Amygdala (tissue), 56 donors: Measurements from ENCODE around the gene TBC1D9B.
"Not testable (repeated sequence)": the region's sequence is repeated elsewhere in the genome, so short reads cannot be mapped to it uniquely, and the experiment has no call there.

Experiments used
- DNase-seq, 56 donors: peaks; one replicate each; lab custom pipeline; 2025; lab: John Stamatoyannopoulos, UW

The TBC1D9B gene

DNA sequence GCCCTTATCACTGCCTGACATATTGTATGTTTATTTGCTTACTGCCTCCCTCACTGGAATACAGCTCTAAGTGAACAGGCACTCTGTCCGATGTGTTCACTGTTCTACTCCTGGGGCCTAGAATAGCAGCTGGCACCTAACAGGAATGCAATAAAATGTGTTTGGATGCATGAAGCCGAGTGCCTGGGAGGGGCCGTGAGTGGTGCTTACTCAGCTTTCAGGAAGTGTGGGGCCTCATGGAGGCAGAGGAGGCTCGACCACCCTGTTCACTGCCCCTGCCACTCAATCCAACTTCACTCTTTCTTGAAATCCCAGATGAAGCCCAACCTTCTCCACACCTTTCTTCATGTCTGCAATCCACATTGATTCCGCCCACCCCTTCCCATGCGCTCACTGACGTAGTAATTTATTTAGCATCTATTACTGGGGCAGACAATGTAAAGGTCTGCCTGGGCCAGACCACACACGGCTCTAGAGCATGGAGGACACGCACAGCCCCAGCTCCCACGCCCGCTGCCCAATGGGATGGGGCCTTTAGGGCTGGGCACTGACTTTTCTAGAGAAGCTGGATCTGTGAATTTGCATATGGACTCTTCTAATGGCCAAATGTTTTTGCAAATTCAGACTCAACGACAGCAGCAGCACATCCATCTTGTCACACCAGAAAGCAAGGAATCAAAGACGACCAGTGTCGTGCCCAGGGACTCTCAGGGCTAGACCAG, 21.3 kb downstream of the TBC1D9B start:
- DNase-seq = no peak

DNA sequence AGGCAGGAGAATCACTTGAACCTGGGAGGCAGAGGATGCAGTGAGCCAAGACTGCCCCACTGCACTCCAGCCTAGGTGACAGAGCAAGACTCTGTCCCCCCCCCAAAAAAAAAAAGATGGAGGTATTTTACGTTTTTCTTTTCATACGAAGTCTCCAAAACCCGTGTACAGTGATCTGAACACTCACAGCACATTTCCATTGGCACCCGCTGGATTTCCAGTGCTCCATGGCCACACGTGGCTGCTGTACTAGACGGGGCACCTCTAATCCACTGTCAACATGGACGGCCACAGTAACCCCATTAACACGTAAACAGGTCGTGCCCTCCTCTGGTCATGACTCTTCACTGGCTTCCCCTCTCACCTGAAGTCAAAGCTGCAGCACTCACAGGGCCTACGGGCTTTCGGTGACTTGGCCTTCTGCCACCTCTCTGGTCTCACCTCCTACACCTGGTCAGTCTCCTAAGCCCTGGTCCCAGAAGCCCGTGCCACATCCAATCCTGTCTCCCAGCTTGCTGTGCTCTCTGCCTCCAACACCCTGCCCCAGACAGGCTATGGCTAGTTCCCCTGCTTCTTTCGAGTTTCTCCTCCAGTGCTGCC, 22.1 kb downstream of the TBC1D9B start:
- DNase-seq = no peak

DNA sequence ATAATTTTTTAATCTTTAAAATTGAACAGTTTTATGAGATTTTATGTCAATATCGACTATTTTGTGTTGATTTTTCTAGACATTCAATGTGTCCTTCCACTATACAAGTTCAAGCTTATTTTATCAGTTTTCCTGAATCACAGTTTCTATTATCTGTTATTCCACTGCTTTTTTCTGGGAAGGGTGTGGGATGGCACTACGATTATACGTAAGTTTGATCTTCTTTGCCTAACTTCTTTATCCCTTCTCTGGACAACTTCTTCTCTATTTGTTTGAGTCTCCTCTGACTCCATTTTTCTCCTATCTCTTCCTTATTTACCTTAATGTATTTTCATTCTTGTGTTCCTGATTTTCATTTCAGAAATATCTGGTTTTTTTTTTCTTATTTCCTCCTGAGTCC, 24.5 kb downstream of the TBC1D9B start:
- no peak for DNase-seq

DNA sequence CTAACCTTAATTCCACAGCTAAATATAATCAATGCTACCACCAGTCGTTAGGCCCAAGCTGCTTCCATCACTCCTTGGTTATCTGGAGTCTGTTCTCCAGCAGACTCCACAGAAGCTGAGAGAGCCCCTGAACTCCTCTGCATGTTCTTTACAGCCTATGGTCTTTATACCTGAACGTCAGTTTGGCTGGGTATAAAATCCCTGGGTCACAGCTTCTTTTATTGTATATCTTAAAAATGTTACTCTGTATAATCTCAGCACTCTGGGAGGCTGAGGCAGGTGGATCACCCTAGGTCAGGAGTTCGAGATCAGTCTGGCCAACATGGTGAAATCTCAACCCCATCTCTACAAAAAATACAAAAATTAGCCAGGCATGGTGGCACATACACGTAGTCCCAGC, 25.4 kb downstream of the TBC1D9B start:
- no peak for DNase-seq

DNA sequence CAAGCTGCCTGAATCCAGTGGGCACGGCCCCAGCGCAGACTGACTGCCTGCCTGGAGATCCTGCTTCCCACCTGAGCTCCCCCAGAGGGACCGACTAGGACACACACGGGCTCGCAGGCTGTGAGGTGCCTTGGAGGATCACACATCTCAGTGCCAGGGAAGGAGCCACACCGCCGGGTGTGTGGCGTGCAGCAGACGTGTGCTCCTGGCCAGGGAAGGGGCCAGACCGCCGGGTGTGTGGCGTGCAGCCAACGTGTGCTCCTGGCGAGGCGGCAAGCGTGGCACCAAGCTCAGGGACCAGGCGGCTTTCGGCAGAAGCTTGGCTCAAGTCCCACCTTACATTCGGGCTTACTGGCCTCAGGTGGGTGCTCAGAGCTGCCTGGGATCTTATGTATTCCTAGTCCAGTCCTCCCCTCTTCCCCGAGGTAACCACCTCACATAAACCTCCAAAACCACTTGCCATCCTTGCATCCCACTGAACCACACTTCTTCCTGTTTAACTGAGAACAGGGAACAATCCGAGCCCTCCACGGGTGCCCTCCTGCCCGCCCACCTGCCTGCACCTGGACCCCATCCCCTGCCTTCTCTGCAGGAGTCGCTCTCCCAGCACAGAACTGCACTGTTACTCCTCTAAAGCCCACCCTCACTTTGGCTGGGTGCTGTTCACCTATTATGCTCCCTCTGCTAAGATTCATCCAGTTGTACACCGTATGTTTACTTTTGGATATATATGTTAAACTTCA, 26.7 kb downstream of the TBC1D9B start:
- no peak for DNase-seq

DNA sequence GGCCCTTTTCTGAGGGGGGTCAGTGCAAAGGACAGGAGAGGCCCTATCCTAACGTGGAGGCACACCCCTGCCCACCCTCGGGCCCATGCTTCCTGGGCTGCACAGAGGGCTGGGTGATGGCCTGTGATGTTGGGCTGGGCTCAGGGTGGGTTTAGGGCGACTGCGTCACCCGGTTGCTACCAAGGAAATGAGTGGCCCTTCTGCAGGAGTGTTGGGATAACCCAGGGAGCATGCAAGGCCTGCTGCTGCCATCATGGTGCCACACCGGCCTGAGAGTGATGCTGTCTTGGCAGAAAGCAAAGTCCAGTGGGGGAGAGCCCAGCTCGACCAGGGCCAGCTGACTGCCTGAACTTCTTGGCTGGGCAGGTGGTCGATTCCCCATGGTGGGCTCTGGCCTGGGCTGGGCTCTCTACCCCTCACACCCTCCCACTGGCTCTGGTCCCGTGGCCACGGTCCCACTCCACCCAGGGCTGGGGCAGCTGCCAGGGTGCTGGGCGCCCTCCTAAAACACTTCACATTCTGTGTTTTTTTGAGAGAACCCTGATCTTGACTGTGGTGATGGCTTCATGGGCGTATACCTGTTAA, 27.5 kb downstream of the TBC1D9B start:
- no peak for DNase-seq

DNA sequence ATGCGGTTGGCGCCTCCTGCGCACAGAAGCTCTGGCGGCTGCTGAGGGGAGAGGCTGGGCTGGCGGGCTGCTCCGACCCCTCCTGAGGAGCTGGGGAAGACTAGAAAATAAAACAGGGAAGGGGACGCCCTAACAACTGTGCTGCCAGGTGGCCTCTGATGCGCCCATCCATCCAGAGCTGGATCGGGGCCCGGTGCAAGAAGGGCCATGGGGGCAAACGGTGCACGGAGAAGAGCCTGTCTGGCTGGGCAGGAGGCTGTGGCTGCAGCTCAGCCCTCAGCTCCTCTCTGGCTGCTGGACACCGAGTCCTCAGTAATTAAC, 28.0 kb downstream of the TBC1D9B start:
- no peak for DNase-seq

GRCh38 chr5:179879003-179879689, 28.6 kb downstream of the TBC1D9B start:
- DNase-seq = no peak

DNA sequence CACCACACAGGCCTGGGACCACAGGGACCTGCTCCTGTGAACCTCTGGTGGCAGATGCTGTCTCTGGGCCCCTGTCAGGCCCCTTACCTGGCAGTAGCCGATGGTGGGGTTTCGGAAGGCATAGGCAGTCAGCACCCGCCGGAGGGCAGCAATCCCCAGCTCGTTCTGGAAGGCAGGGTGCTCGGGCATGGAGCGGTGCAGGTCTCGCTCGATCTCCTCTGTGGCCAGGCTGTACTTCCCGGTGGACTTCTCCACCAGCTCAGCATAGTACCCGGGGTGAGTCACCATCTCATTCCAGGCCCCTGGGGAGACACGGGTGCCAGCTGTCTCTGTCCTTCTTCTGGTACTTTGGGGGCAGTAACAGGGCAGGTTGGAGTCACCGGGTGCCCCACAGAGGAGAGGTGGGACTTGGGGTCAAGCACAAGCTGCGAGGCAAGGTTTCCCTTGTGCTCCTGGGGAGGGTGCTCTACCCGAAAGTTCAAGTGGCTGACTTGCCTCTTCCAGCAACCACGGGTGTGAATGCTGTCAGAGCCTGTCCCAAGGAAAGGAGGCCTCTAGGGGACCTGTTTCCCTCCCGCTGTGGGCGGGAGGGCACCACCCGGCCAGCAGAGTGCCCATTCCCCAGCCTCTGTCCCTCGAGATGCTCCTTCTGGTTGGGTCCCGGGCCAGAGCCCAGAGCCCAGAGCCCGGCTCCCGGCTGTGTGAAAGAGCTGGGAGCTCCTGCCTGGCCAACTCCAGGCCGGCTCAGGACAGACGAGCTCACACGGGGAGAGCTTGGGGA, 29.3 kb downstream of the TBC1D9B start:
- no peak for DNase-seq

DNA sequence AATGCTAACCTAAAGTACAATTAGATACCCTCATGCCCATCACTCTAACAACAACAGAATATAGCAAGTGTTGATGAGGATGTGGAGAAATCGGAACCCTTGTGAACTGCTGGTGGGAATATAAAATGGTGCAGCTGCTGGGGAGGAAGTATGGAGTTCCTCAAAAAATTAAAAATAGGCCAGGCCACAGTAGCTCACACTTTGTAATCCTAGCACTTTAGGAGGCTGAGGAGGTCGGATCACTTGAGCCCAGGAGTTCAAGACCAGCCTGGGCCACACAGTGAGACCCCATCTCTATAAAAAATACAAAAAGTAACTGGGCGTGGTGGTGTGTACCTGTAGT, 31.1 kb downstream of the TBC1D9B start:
- no peak for DNase-seq

DNA sequence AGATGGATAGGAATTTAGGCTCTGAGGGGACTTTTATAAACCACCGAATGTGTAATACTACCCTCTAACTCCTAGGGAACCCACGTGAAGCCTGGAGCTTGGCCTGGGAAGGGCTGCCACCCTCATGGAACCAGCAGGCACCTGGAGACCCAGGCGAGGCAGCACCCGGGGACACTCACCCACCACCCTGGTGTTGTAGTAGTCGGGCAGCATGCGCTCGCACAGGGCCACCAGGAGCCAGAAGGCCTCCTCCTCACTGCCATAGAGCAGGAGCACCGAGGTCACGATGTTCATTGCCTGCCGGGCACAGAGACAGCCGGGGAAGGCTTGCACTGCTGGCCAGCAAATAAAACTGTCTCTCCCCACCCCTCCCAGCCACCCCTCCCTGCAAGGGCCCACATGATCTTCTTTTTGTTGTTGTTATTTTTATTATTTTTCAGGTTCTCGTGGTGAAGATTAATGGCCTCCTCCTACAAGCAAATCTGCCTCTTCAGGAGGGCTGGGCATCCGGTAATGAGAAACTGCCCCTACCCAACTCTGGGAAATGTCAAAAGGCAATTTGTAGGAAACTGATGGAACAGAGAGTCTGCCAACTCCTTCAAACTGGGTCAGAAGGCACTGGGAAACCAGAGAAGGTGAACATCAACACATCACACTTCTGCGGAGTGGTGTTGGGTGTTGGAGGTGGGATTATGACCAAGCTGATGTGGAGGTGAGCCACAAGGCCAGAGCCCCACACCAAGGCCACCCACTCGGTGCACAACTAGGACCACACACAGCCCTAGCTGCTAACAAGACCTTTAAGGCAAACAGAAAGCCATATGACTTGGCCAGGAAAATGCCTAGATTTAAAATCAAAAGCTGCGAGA, 31.7 kb downstream of the TBC1D9B start:
- DNase-seq = no peak

DNA sequence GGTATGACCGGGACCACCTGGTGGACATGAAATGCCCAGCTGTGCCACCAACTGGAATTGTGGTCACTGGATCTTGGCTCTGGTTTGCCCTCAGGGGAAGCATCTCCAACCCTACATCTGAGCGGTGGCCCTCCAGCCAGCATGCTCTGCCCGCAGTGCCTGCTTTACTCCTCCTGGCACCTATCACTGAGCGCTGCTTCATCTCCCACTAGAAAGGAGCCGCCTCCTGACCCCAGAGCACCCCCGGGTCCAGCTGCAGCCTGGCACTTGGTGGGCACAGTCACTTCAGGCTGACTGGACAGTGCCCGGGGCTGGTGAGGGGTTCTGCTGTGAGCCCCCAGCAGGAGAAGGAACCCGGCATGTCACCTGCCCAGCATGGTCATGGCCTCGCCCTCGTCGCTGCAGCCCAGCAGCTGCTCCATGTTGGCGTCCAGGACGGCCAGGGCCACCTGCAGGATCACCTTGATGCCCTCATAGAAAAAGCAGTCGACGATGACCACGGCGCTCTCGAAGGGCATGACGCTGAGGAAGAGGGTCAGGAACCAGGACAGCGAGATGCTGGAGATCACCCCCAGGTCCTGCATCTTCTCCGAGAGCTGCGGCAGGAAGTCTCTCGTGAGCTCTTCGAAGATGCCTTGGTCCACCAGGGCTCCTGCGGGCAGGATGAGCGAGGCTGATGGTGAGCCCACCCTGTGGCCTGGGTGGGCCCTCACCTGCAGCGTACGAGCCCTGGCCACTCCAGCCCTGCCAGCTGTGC, 33.0 kb downstream of the TBC1D9B start:
- no peak for DNase-seq

DNA sequence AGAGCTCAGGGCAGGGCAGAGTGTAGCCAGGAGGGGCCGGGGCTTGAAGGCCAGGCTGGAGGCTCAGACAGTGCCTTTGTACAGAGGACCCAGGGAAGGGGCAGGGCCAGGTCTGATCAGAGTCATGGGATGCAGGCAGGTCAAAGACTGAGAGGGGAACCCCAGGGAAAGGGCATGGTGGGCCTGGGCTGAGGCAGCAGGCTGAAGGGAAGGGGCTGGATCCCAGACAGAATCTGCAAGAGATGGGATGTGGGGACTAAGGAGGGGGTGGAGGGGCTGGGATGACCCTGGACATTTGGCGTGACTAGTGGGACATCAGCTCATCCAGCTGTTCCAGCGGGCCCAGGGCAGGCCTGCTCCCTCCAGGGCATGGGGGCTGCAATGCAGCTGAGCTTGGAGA, 33.6 kb downstream of the TBC1D9B start:
- DNase-seq = no peak

GRCh38 chr5:179873588-179874110, 34.0 kb downstream of the TBC1D9B start:
- DNase-seq = no peak

DNA sequence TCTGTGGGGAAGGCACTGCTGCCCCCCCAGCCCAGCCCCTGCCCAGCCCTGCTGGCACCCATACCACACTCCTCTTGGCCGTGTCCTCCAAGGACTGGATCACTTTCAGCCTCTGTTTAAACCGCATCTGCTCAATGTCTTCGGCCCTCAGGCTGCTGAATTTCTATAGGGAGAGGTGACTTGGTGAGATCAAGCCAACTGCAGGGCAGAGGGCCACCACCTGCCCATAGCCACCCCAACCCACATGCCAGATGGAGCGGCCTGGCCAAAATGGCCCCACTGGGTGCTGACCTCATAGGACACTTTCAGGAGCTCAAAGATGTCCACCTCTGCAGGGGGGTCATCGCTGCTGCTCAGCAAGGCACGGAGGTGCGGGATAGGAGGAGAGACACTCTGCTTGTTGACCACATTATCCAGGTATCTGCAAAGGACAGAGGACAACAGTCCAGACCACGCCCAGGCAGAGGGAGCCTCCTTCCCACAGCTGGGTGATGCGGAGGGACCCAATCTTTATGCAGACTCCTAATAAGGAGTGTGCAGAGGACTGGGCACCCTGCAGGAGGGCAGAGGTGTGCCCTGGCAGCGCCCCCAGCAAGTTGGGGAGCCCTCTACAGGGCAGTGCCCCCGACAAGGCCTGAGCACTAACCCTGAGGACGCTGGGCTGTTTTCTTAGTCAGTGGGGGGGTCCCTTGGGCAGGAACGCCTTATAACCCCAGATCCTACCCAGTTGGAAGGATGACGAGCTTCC, 34.7 kb downstream of the TBC1D9B start:
- no peak for DNase-seq

- no peak for DNase-seq
These were observed 35.5 kb downstream of the TBC1D9B start for GRCh38 chr5:179872055-179872827.

GRCh38 chr5:179871533-179871932, 36.2 kb downstream of the TBC1D9B start:
- not testable (repeated sequence) for DNase-seq
